Transverse colon (tissue), 4 donors: ENCODE results near the gene JAKMIP1.
"Not testable (repeated sequence)": the region's sequence is repeated elsewhere in the genome, so short reads cannot be mapped to it uniquely, and the experiment has no call there.

Experiments used
- CTCF ChIP-seq, 5 experiments: fragments of 200-600 bp in 3 of 5; fragments of 450-650 bp in 2 of 5; sonication (generic) in 3 of 5; IDR thresholded peaks; 1 replicate in 2 of 5; 2 replicates in 3 of 5; pipeline ENCODE4 v1.5.1; 2016 to 2017; ENCODE audit warnings: antibody characterized with exemption in 5 of 5, inconsistent platforms in 3 of 5, mild to moderate bottlenecking in 2 of 5, moderate library complexity in 1 of 5
- EP300 ChIP-seq: sonication (generic); formaldehyde crosslinking; IDR thresholded peaks from one replicate; pipeline ENCODE4 v1.6.1; 2017; ENCODE audit warnings: antibody characterized with exemption, low read depth
- POLR2A ChIP-seq: fragments of 450-650 bp; IDR thresholded peaks from one replicate; pipeline ENCODE4 v1.6.1; 2016; ENCODE audit warnings: antibody characterized with exemption, mild to moderate bottlenecking, moderate library complexity
- POLR2AphosphoS5 ChIP-seq, 3 donors: sonication (generic); formaldehyde crosslinking; IDR thresholded peaks; one replicate each; pipeline ENCODE4 v1.6.1; 2016; ENCODE audit warnings: antibody characterized with exemption in 3 of 3

- not testable (repeated sequence) for TF ChIP-seq POLR2A; CTCF (IDR thresholded peaks at IDR 0.05); EP300; POLR2AphosphoS5 (IDR thresholded peaks at IDR 0.05)
These were observed 8.9 kb upstream of the JAKMIP1 start for GRCh38 chr4:6209291-6209690.
